GM18951 (cell line): ENCODE measurements around the gene CERKL.

Source experiments
- POLR2A ChIP-seq: IDR thresholded peaks from 4 replicates; pipeline ENCODE4 v1.6.1; 2011; ENCODE audit warnings: mild to moderate bottlenecking; ENCODE audit not compliant: insufficient read length, insufficient read depth; ENCODE audit errors: extremely low read depth
- in situ Hi-C: fragments of 300-500 bp; cut with MboI; formaldehyde crosslinking; loops from one replicate; pipeline ENCODE4 v1.12.0; 2022; ENCODE audit warnings: low sequenced_read_pairs, mixed read lengths, inconsistent platforms; ENCODE audit not compliant: unreplicated experiment

CERKL gene

GRCh38 chr2:181594322-181594721 lies 62.6 kb downstream of the CERKL start:
- no peak for TF ChIP-seq POLR2A
- in situ Hi-C loops, result no loop called here

GRCh38 chr2:181589779-181590178 lies 67.1 kb downstream of the CERKL start:
- in situ Hi-C loops, result no loop called here

GRCh38 chr2:181588546-181588945 lies 68.4 kb downstream of the CERKL start:
- in situ Hi-C loops, result no loop called here
- TF ChIP-seq POLR2A, result no peak

More at GRCh38 chr2:181589779-181590178, 67.1 kb downstream of the CERKL start:
- TF ChIP-seq POLR2A, result no peak

GRCh38 chr2:181586569-181587081 lies 70.3 kb downstream of the CERKL start:
- TF ChIP-seq POLR2A, result no peak
- in situ Hi-C loops, result no loop called here

- in situ Hi-C loops, result no loop called here
- TF ChIP-seq POLR2A, result no peak
Observed at GRCh38 chr2:181585732-181586131, 71.2 kb downstream of the CERKL start.

GRCh38 chr2:181581534-181581933 lies 75.4 kb downstream of the CERKL start:
- TF ChIP-seq POLR2A, result no peak
- in situ Hi-C loops, result no loop called here

- no peak for TF ChIP-seq POLR2A
- in situ Hi-C loops, result loop anchor here (10.0 kb wide), 2 partner anchors 106 to 136 kb away; partner anchors contain the start of gene NEUROD1
Observed at GRCh38 chr2:181578829-181579228, 78.1 kb downstream of the CERKL start.

GRCh38 chr2:181576431-181576830 lies 80.5 kb downstream of the CERKL start:
- in situ Hi-C loops, result loop anchor here (10.0 kb wide), 2 partner anchors 108 to 138 kb away; partner anchors contain the start of gene NEUROD1
- TF ChIP-seq POLR2A, result no peak

- TF ChIP-seq POLR2A, result no peak
- in situ Hi-C loops, result loop anchor here (10.0 kb wide), 2 partner anchors 109 to 139 kb away; partner anchors contain the start of gene NEUROD1
Observed at GRCh38 chr2:181575650-181576025, 81.3 kb downstream of the CERKL start.

GRCh38 chr2:181575024-181575649 lies 81.8 kb downstream of the CERKL start:
- TF ChIP-seq POLR2A, result no peak
- in situ Hi-C loops, result loop anchor here (10.0 kb wide), 2 partner anchors 110 to 140 kb away; partner anchors contain the start of gene NEUROD1

- in situ Hi-C loops, result loop anchor here (10.0 kb wide), 2 partner anchors 110 to 140 kb away; partner anchors contain the start of gene NEUROD1
- TF ChIP-seq POLR2A, result no peak
Observed at GRCh38 chr2:181574321-181574720, 82.6 kb downstream of the CERKL start.

GRCh38 chr2:181573140-181573736 lies 83.7 kb downstream of the CERKL start:
- no peak for TF ChIP-seq POLR2A
- in situ Hi-C loops, result loop anchor here (10.0 kb wide), 2 partner anchors 112 to 142 kb away; partner anchors contain the start of gene NEUROD1

GRCh38 chr2:181570833-181571661 lies 85.9 kb downstream of the CERKL start:
- TF ChIP-seq POLR2A, result no peak
- in situ Hi-C loops, result loop anchor here (10.0 kb wide), 2 partner anchors 114 to 144 kb away; partner anchors contain the start of gene NEUROD1
